Fibroblast of the aortic adventitia (primary cell): ENCODE measurements around the gene PRPF18. TPM values are rescaled to one million over a fixed set of nuclear protein-coding genes. Genes with fewer than 3 reads are reported as not detected.

ENCODE experiments used
- DNase-seq: peaks from one replicate; pipeline ENCODE4 v3.0.0-alpha.2; 2010; ENCODE audit warnings: low read depth
- H3K4me3 ChIP-seq: 2 replicates; pipeline ENCODE4 v1.5.1; 2011; ENCODE audit warnings: low read depth, mild to moderate bottlenecking, control low read depth, low read length, moderate library complexity
- total RNA-seq: library from RNA; depleted of rRNA; stranded (reverse); fragments of >200 nt; gene quantifications from 2 replicates; pipeline ENCODE4 v1.2.3, GENCODE V29; 2012; ENCODE audit warnings: low replicate concordance
- TF ChIP-seq, protein P1 (sequence below): IDR thresholded peaks from 2 replicates; pipeline ENCODE4 v1.5.1; 2011; ENCODE audit warnings: mild to moderate bottlenecking, low read length, control low read depth, inconsistent platforms; ENCODE audit not compliant: insufficient read depth

The PRPF18 gene
- total RNA-seq, 1 donor: 37.0 TPM

DNA sequence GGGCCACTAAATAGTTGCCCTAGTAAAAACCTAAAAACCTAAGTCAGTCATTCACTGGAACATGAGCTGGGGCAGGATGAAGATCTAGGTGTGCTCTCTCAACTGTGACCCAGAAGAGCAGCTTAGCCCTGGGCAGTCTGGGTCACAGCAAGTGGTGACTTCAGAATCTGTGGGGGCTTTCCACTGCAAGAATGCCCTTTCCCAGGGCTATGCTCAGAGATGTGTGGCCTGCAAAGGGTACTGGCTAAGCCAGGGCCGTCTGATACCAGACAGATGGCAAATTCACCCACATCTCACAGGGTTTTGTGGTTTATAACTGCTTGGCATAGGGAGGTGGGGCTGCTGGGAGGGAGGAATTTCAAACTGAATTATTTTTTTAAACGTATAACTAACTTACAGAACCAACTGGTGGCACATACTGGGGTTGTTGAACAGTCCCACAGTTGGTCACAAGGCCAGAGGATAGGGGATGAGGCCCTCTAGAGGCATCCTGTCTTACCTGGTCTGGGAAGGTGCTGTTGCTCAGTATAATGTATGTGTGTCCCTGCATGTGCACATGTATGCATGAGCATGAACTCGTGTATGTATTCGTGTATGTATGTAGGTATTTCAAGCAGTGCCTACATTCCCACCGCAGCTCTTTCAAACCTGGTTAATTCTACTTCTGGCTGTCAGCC, 63.2 kb downstream of the PRPF18 start:
- no peak overlapping the region for H3K4me3 ChIP-seq
- TF ChIP-seq, protein P1, sequence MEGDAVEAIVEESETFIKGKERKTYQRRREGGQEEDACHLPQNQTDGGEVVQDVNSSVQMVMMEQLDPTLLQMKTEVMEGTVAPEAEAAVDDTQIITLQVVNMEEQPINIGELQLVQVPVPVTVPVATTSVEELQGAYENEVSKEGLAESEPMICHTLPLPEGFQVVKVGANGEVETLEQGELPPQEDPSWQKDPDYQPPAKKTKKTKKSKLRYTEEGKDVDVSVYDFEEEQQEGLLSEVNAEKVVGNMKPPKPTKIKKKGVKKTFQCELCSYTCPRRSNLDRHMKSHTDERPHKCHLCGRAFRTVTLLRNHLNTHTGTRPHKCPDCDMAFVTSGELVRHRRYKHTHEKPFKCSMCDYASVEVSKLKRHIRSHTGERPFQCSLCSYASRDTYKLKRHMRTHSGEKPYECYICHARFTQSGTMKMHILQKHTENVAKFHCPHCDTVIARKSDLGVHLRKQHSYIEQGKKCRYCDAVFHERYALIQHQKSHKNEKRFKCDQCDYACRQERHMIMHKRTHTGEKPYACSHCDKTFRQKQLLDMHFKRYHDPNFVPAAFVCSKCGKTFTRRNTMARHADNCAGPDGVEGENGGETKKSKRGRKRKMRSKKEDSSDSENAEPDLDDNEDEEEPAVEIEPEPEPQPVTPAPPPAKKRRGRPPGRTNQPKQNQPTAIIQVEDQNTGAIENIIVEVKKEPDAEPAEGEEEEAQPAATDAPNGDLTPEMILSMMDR: no peak
- DNase-seq: no peak

DNA sequence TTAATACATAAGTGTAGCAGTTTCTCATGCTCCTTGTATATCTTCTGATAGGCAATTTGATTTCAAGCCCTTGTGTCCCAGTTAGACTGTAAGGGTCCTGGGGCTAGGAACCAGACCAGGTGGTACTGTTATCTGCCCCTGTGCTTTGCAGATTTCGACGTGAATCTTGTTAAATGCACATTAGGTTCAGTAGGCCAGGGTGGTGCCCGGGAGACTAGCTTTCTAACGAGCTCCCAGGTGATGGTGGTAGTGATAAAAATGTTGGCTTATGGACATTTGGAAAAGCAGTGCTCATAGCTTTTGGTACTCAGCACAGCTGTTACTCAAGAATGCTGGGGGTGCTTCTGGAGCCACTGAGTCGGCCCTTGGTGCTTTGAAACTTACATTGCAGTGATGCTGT, 64.2 kb downstream of the PRPF18 start:
- TF ChIP-seq, protein P1: no peak
- no peak overlapping the region for H3K4me3 ChIP-seq
- no peak for DNase-seq

DNA sequence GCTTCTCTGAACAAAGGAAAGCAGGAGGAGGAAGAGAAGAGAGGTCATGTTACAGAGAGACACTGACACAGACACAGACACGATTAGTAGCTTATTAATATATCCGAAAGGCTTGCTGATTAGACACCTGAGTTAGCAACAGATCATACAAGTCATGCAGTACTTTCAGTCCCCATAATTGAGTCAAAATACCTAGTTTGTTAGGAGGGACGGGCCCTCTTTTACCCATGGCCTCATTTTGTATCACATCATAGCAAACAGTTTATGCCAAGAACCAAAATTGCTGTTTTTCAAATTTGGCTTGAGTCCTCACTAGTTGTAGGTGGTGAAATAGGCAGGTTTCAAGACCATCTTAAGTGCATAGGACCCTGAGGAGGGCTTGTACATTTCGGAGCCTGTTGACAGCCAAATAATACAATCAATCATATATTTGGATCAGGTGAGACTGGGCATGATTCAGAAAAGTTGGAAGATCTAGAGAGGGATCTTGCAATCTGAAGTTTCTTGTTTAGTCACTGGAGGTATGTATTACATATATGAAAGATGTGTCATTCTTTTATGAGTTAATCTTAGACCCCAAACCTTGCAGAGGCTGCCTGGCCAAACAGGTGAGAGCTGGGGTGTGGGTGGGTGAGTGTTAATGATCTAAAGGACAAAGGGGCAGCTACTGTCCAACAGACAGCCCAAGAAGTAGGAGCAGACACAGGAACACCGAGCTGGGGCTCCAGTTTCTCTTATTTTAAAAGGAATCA, 65.4 kb downstream of the PRPF18 start:
- TF ChIP-seq, protein P1: no peak
- no peak for DNase-seq
- H3K4me3 ChIP-seq: no peak overlapping the region

DNA sequence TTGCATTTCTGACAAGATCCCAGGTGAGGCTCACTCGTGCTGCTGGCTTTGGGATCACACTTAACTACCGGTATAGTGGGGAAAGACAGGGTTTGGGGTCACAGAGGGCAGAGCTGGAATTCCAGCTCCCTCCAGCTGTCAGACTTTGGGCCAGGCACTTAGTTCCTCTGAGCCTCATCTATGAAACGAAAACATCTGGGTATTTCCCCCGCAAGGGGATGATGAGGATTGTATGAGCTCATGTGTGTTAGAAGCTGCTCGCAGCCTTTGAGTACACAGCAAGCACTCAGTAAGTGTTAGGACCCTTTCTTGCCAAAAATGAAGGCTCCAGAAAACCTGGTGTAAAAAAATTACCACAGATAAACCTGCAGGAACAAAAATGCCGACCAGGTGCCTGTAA, 66.1 kb downstream of the PRPF18 start:
- H3K4me3 ChIP-seq: no peak overlapping the region
- TF ChIP-seq, protein P1: no peak
- no peak for DNase-seq

DNA sequence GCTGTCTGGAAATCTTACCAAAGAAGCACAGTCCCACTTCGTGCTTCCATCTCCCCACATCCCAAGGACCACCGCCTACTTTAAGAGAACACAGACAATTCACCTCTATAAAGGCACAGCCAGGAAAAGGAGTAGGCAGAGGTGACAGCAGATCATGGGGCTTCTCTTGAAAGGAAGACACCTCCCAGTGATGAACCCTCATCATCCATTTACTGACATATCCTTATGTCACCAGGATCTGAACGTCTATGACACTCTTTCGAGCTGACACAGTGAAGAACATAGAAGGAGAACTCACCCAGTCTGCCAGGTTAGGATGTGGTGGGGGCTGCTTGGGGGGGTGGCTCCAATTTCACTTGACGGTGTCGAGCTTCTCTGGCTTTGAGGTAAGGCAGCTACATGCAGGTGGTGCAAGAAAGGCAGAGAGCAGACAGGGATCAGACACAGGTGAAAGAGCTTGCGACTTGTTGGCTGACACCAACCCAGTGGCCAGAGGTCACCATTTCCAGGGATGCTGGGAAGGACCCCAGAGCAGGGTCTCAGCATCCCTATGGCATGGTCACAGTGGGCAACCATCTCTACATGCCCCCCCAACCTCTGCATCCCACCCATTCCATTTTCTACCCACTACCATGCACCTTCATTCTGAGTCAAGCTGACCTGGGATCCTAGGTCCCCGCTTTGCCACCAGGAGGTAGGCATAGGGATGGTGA, 67.5 kb downstream of the PRPF18 start:
- TF ChIP-seq, protein P1: no peak
- no peak overlapping the region for H3K4me3 ChIP-seq
- DNase-seq: no peak

DNA sequence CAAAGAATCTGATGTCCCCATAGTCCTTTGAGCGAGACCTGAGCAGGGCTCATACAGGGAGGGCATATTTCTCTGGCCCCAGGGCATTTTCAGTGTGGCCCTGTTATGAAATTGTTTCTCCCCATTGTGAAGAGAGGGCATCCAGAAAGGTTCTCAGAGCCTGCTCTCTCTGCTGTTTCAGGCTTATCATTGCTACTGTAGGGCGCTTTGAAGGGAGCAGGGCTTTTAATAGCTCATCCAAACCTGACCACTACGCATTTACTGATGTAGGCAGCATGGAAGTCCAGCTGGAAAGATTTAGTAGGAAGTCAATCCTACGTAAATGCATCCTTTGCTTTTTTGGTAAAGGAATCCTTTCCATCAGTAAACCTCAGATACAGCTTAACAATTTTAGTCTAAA, 68.1 kb downstream of the PRPF18 start:
- TF ChIP-seq, protein P1: no peak
- H3K4me3 ChIP-seq: no peak overlapping the region
- DNase-seq: no peak
